Measurements from ENCODE around the gene SCAF4. TPM values are rescaled to one million over a fixed set of nuclear protein-coding genes. Genes with fewer than 3 reads are reported as not detected.

The SCAF4 gene
- total and polyA plus RNA-seq, 9 of the 15 experiments (the other 6 are each of a cell fraction or from before 2014, with no cell fraction given), result 2.3 to 55.7 (median 17.2) TPM

DNA sequence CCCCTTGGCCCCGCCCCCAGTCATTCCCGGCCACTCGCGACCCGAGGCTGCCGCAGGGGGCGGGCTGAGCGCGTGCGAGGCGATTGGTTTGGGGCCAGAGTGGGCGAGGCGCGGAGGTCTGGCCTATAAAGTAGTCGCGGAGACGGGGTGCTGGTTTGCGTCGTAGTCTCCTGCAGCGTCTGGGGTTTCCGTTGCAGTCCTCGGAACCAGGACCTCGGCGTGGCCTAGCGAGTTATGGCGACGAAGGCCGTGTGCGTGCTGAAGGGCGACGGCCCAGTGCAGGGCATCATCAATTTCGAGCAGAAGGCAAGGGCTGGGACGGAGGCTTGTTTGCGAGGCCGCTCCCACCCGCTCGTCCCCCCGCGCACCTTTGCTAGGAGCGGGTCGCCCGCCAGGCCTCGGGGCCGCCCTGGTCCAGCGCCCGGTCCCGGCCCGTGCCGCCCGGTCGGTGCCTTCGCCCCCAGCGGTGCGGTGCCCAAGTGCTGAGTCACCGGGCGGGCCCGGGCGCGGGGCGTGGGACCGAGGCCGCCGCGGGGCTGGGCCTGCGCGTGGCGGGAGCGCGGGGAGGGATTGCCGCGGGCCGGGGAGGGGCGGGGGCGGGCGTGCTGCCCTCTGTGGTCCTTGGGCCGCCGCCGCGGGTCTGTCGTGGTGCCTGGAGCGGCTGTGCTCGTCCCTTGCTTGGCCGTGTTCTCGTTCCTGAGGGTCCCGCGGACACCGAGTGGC lies 72.2 kb downstream of the SCAF4 start, which contains the start of gene SOD1 (continued):
- TF ChIP-seq ZNF518B (CRISPR knock-in tag; IDR thresholded peaks at IDR 0.05), result no peak
- TF ChIP-seq CBX2 (IDR thresholded peaks at IDR 0.05; ENCODE audit: insufficient read depth, low read length, poor library complexity, severe bottlenecking), result no peak
- TF ChIP-seq GABPB2 (CRISPR knock-in tag; conservative IDR thresholded peaks at IDR 0.05), result 0 out of 2 replicates have a peak, but pooled peaks have one; percentile 13
- TF ChIP-seq, protein P1, sequence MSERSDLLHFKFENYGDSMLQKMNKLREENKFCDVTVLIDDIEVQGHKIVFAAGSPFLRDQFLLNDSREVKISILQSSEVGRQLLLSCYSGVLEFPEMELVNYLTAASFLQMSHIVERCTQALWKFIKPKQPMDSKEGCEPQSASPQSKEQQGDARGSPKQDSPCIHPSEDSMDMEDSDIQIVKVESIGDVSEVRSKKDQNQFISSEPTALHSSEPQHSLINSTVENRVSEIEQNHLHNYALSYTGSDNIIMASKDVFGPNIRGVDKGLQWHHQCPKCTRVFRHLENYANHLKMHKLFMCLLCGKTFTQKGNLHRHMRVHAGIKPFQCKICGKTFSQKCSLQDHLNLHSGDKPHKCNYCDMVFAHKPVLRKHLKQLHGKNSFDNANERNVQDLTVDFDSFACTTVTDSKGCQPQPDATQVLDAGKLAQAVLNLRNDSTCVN (CRISPR knock-in tag; IDR thresholded peaks at IDR 0.05), result no peak
- no peak for TF ChIP-seq SRSF7 (optimal IDR thresholded peaks at IDR 0.05; ENCODE audit: low read depth, low read length)
- no peak for TF ChIP-seq CEBPG (CRISPR knock-in tag; IDR thresholded peaks at IDR 0.05)
- TF ChIP-seq CEBPG (tag; conservative IDR thresholded peaks at IDR 0.05 in 1 of 2, IDR thresholded peaks at IDR 0.05 in 1 of 2), result no peak
- TF ChIP-seq JUND (IDR thresholded peaks at IDR 0.05; ENCODE audit: borderline replicate concordance, low read depth, low read length), result peak; percentile 0; the same call in 1 of the 2 replicates
- TF ChIP-seq JUND (tag; IDR thresholded peaks at IDR 0.05; ENCODE audit: borderline replicate concordance, low read depth, low read length), result no peak
- no peak for TF ChIP-seq FOXA1 (IDR thresholded peaks at IDR 0.05; ENCODE audit: borderline replicate concordance)
- no peak for TF ChIP-seq ZNF586 (CRISPR knock-in tag; conservative IDR thresholded peaks at IDR 0.05)
- TF ChIP-seq CHD2 (IDR thresholded peaks at IDR 0.05; ENCODE audit: low read depth, low read length), result no peak
- TF ChIP-seq ZNF3 (CRISPR knock-in tag; IDR thresholded peaks at IDR 0.05), result no peak
- no peak for TF ChIP-seq NFIC (IDR thresholded peaks at IDR 0.05)
- no peak for TF ChIP-seq MAFG (tag; conservative IDR thresholded peaks at IDR 0.05)
- no peak for TF ChIP-seq CCAR2 (IDR thresholded peaks at IDR 0.05; ENCODE audit: low read depth, low read length)
- no peak for TF ChIP-seq RFX1 (IDR thresholded peaks at IDR 0.05)
- peak; percentile 84 for TF ChIP-seq ZNF12 (CRISPR knock-in tag; IDR thresholded peaks at IDR 0.05)
- no peak; the same call in 1 of the 2 replicates for TF ChIP-seq ATF2 (CRISPR knock-in tag; IDR thresholded peaks at IDR 0.05)

Data from K562 (cell line).